NCI-H1092 treated with DMSO at 0.1 percent for 48 hours (cell line): Measurements from ENCODE around the gene OGFOD1.
"Not testable (repeated sequence)": the region's sequence is repeated elsewhere in the genome, so short reads cannot be mapped to it uniquely, and the experiment has no call there.

Source experiments
- DNase-seq: peaks from one replicate; lab custom pipeline; 2025; lab: John Stamatoyannopoulos, UW

The OGFOD1 gene

GRCh38 chr16:56480776-56481467 lies 29.6 kb downstream of the OGFOD1 start:
- DNase-seq: no peak

GRCh38 chr16:56481468-56482122 lies 30.2 kb downstream of the OGFOD1 start:
- DNase-seq: no peak

GRCh38 chr16:56482683-56483236 lies 31.4 kb downstream of the OGFOD1 start:
- no peak for DNase-seq

GRCh38 chr16:56483394-56483793 lies 32.0 kb downstream of the OGFOD1 start:
- no peak for DNase-seq

GRCh38 chr16:56488035-56488434 lies 36.7 kb downstream of the OGFOD1 start:
- no peak for DNase-seq

- not testable (repeated sequence) for DNase-seq
These were observed 37.5 kb downstream of the OGFOD1 start for GRCh38 chr16:56488868-56489267.

GRCh38 chr16:56491657-56492261 lies 40.4 kb downstream of the OGFOD1 start:
- DNase-seq: no peak

GRCh38 chr16:56493126-56493525 lies 41.8 kb downstream of the OGFOD1 start:
- DNase-seq: no peak

- no peak for DNase-seq
These were observed 42.5 kb downstream of the OGFOD1 start for GRCh38 chr16:56493815-56494214.

GRCh38 chr16:56505181-56505580 lies 53.8 kb downstream of the OGFOD1 start:
- no peak for DNase-seq

- DNase-seq: no peak
These were observed 55.6 kb downstream of the OGFOD1 start for GRCh38 chr16:56506941-56507340.

- DNase-seq: no peak
These were observed 59.2 kb downstream of the OGFOD1 start for GRCh38 chr16:56510544-56510943.

GRCh38 chr16:56512025-56512424 lies 60.7 kb downstream of the OGFOD1 start:
- DNase-seq: no peak

- DNase-seq: no peak
These were observed 61.7 kb downstream of the OGFOD1 start for GRCh38 chr16:56513091-56513490.

- peak; percentile 35 for DNase-seq
These were observed 62.6 kb downstream of the OGFOD1 start for GRCh38 chr16:56513972-56514371.

GRCh38 chr16:56514845-56515244 lies 63.5 kb downstream of the OGFOD1 start:
- DNase-seq: no peak

GRCh38 chr16:56515665-56516064 lies 64.3 kb downstream of the OGFOD1 start:
- DNase-seq: no peak

- no peak for DNase-seq
These were observed 65.9 kb downstream of the OGFOD1 start for GRCh38 chr16:56517206-56517605.

GRCh38 chr16:56518425-56518824 lies 67.1 kb downstream of the OGFOD1 start:
- no peak for DNase-seq

- peak; percentile 81 for DNase-seq
These were observed 68.3 kb downstream of the OGFOD1 start, which contains the start of gene BBS2 for GRCh38 chr16:56519459-56520250. Gene BBS2 (minus strand): TSS chr16:56520024. CDS start chr16:56519862, 162 bp downstream.

- DNase-seq: no peak
These were observed 68.9 kb downstream of the OGFOD1 start for GRCh38 chr16:56520251-56520577.

GRCh38 chr16:56525236-56525635 lies 73.9 kb downstream of the OGFOD1 start:
- no peak for DNase-seq
